Measurements from ENCODE around the gene LILRB3.
A peak's percentile ranks its signal among the peaks of the same experiment; 100 is the strongest.
"Not testable (repeated sequence)": the region's sequence is repeated elsewhere in the genome, so short reads cannot be mapped to it uniquely, and the experiment has no call there.

Gene LILRB3

DNA sequence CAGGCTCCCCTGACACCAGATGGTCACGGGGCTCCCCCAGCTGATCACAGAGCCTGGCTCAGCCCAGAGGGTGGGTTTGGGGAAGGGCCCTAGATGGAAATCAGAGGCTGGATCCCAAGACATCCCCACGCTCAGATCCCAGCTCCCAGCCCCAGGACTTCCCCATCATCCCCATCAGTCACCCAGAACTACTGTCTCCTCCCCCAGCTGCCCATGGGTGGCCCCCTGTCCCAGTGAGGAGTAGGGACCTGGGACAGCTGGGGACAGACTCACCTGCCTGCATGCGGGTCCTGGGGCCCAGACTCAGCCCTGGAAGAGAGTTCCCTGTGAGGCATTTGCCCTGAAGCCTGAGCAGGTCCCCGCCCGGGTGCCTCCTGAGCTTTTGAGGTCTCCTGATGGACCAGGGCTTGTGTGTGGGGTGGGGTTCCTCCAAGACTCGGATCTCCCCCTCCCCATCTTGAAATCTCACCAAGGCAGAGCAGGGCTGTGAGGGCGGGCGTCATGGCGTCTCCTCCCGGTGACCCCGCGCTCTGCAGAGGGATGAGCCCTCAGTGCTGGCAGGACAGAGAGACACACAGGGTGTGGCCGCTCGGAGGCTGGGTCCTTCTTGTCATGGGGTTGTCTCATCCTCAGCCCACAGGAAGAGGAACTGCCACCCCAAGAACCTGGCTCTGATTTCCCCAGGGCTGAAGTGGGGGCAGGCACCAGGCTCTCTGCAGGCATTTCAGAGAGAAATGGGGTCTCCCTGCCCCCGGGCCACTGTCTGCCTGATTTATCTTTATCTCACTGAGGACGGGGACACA is at the start of gene LILRB3:
LILRB3 (minus strand) TSS at position 534 of the 803 bp plus-strand sequence; CDS start at position 503, 31 bp downstream.
- DNase-seq = not testable (repeated sequence)

DNA sequence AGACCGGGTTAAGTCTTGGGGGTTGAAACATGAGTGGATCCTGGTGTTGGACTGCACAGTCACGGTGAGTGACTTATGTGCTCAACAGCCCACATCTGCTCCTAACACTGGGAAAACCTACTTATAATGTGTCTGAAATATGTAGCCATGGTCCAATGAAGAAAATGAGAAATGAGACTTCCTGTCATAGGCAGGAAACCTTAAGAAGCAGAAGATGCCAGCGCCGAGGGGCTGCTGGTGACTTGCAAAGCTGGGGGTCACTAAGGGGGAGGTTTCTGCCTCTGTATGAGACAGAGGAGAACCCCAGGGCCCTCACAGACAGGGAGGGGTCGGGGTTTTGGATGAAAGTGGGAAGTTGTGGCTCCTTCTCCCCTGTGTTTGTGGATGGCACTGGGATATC is 49.4 kb upstream of the LILRB3 start:
- DNase-seq = not testable (repeated sequence)

DNA sequence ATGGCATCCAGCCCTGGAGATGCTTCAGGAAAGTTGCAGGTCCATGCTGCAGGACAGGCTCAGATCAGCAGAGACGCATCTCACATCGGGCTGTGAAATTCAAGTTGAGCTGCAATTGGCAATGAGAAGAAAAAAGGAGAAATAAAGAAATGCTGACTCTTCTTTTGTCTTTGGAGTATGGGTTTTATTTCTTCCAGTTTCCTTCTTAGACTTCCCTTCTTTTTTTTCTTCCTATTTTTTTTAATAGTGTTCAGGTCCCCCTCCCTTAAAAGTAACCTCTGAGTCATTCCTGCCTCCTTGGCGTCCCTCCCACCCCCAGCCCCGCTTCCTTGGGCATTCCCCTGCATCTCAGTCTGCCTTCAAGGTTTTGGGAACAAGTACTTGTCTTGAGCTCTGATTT is 48.8 kb upstream of the LILRB3 start:
- not testable (repeated sequence) for DNase-seq

DNA sequence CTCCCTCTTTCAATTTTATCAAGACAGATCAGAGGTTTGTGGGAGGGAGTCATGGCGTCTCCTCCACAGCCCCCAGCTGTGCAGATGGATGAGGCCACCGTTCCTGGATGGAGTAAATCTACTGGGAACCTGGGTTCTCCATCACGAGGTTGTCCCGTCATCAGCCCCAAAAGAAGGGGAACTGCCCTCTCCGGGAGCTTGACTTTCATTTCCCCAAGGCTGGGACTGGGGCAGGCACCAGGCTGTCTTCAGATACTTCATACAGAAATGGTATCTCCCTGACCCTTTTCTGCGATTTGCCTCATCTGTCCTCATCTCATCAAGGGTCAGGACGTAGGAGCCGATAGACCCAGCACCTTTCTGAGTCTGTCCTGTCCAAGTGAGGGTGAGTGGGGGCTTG is 48.3 kb upstream of the LILRB3 start:
- no peak for DNase-seq

DNA sequence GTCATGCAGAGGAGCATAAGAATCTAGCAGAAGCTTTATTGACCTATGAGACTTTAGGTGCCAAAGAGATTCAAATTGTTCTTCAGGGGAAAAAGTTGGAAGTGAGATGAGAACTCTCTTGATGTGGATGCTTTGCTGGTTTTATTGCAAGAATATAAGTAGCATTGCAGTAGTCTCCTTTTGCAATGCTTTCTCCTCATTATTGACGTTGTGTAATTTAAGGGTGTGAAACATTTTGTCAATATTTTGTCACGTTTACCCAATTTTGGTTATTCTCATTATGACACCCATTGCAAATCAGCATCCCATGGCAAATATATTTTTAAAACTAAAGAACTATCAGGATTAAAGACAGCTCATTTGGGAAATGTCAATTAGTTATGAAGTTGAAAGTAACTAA is 46.1 kb upstream of the LILRB3 start:
- DNase-seq = no peak

DNA sequence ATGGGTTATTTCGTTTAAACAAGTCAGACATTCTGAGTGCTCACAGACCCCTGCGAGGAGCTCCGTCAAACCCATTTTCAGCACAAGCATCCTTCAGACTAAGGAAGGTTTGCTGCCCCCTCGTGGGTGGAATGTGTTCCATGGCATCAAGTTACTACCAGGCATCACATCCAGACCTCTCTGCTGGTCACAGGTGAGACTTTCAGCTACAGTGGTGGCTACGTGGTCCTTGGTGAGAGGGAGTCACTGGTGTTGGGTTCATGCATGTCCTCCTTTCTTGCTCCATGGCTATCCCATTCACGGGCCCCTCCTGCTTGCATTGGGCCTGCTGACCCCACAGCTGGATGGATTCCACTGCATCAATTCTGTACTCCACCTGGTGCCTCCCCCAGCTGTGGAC is 43.3 kb upstream of the LILRB3 start:
- peak; percentile 49 for DNase-seq

DNA sequence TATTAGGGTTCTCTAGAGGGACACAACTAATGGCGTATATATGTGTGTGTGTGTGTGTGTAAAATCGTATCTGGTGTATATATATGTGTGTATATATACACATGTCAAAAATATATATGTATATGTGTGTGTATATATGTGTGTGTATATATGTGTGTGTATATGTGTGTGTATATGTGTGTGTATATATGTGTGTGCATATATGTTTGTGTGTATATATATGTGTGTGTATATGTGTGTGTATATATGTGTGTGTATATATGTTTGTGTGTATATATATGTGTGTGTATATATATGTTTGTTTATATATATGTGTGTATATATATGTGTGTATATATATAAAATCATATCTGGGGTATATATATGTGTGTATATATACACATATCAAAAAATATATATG is 39.7 kb upstream of the LILRB3 start:
- DNase-seq = no peak

DNA sequence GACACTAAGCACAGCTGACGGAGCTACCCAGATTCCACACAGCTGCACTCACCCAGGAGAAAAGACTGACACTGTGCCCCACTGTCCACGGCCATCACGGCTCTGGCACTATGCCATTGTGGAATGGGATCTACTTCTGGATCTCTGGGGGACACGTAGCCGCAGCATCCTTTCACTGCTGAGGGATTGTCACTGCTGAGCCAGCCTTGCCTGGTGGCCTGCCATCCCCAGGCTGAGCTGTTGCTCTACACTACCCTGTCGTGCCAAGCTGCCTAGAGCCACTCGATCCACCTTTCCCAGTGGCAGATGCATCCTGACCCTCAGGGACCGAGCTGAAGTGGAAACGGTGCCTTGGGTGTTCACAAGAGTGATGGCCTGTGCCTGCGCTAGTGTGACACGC is 39.3 kb upstream of the LILRB3 start:
- no peak for DNase-seq

DNA sequence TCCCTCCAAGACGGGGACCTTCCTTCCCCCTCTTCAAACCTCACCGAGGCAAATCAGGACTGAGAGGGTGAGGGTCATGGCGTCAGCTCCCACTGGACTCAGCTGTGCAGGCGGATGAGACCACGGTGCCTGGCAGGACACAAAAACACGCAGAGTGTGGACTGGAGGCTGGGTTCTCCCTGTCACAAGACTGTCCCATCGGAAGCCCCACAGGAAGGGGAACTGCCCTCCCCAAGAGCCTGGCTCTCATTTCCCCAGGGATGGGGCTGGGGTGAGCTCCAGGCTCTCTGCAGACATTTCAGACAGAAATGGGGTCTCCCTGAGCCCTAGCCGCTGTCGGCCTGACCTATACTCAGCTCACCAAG is 34.3 kb upstream of the LILRB3 start, which contains the start of gene LILRB5:
LILRB5 (minus strand) TSS at position 158 of the 365 bp plus-strand sequence; CDS start at position 78, 80 bp downstream.
- no peak for DNase-seq

DNA sequence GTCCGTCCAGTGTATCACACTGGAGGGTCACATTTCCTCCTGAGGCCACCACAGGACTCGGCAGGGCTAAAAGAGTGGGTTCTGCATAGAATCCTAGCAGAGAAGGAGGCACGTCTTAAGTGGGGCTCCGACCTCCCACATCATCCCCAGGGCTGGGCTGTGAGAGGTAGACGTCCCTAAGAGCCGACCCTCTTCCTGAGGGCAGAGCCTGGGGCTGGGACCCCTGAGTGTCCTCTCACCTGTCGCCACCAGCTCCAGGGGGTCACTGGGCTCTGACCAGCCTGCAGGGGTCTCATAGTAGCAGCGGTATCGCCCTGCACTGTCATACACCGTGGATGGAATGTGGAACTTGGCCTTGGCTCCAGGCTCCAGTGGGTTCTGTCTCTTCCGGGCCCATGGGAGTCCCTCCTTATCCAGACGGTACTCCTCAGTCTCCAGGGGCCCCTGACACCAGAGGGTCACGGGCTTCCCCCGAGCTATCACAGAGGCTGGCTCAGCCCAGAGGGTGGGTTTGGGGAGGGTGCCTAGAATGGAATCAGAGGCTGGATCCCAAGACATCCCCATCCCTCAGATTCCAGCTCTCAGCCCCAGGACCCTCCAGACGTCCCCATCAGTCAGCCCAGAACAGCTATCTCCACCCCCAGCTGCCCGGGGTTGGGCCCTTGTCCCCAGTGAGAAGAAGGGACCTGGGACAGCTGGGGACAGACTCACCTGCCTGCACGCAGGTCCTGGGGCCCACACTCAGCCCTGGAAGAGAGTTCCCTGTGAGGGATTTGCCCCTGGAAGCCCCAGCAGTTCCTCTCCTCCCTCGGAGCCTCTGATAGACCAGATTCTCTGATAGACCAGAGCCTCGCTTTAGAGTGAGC is 33.7 kb upstream of the LILRB3 start:
- no peak for DNase-seq

DNA sequence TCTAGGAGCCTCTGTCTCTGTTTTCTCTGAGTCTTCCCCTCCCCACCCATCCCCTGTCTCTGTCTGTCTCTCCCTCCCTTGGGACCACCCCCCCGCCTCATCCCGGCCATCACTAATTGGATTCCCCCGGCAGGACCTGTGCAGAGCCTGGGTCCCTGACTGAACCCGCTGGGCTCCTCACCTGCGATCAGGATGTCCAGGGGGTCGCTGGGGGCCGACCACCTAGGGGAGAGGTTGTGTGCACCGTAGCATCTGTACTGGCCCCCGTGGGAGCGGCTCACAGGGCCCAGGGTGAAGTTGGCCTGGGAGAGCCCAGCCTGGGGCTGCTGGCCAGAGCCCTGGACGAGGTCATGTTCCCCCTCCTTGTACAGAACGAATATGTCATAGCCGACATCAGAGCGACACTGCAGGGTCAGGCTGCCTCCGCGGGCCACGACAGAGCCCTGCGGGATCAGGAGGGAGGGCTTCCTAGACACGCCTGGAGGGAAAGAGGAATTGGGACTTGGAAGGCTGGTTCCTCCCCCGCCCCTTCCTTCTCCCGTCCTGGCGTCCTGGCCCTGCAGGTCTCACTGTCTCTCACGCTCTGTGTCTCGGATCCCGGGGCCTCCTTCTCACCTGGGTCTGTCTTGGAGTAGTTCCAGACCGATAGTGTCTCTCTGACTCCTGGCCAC is 32.4 kb upstream of the LILRB3 start:
- DNase-seq = no peak

DNA sequence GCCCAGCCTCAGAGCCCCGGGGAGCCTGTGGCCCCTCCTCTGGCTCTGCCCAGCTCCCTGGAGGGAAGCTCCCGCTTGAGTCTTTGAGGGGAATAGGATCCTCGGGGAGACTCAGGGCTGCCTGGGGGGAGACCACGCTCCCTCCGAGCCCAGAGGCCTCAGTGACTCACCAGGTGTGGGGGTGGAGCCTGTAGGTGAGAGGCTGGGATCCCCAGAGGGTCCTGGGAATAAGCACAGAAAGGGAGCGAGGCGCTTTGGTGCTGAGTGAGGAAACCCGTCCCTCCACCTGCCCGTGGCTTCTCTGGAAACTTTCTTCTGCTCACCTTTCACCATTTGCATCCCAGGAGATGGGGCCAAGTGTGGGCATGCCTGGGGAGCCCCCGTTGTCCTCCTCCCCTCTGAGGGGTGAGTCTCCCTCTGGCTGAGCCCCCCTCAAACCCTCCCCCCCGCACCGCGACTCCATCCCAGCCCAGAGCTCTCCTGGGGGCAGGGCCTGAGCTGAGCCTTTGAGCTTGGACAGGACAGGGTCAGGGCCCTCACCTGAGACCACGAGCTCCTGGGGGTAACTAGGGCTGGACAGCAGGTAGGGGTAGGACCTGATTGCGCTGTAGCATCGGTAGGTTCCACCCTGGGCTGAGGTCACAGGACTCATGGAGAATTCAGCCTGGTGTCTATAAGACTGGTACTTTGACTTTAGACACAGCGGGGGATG is 31.5 kb upstream of the LILRB3 start:
- DNase-seq = no peak

DNA sequence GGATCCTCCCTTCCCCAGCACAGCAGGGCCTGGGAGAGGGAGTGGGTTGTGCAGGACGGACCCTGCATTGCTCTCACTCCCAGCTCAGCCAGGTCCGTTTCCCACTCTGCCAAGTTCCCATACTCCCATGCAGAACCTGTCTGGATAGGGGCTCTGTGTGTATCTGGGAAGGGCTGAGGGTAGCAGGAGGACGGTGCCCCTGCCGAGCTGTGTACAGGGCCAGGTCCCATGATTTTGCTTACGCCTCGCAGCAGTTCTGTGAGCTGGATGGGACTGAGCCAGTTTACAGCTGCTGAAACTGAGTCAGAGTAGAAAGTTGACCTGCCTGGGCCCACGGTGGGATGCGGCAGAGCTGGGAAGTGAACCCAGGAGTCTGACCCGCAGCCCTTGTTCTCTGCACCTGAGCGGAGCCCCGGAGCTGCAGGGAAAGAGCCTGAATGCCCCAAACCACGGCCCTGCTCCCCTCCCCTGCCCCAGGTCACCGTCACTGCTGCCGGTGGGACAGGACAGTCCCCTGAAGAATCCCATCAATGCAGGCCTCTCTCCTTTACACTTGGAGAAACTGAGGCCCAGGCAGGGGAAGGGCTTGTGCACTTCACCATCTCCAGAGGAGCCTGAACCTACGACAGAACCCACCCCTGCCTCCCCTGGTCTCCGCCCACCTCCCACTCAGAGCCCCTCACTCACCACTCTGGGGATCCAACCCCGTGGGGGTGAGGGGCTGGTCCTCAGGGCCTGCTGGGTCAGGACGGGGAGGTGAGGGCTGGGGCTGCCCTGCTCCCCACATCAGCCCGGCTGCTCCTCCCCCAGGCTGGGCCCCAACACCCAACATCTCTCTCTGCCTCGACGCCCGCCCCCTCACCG is 30.8 kb upstream of the LILRB3 start:
- DNase-seq = no peak

DNA sequence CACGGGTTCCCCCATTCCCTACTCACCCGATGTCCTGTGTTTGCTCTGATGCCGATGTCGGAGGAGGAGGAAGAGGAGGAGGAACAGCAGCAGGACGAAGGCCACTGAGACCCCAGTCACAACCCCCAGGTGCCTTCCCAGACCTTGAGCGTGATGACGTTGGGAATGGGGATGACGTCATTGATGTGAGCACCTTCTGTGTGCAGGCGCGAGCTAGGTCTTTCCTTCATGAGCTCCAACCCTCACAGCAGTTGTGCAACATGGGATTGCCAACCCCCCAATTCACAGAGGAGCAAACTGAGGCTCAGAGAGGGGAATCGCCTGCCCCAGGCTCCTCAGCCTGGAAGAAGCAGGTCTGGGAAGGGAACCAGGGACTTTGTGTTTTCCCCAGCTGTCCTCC is 30.0 kb upstream of the LILRB3 start:
- no peak for DNase-seq

DNA sequence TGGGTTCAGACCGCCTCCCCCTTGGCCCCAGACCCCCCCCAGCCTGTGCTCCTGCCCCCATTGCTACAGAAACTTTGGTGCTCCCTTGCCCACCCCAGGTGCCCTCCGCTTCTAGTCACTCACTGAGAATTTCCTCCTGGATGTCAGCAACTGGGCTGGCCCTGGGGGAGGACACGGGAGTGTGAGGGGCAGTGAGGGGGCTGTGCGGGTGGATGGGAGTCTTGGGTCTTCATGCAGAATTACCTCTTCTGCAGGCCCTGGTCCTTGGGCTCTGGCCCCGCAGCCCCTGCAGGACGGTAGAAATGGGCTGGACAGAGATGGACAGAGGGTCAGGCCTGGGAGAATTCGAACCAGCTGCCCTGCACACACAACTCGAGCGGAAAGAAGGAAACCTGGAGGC is 29.4 kb upstream of the LILRB3 start:
- DNase-seq = no peak

DNA sequence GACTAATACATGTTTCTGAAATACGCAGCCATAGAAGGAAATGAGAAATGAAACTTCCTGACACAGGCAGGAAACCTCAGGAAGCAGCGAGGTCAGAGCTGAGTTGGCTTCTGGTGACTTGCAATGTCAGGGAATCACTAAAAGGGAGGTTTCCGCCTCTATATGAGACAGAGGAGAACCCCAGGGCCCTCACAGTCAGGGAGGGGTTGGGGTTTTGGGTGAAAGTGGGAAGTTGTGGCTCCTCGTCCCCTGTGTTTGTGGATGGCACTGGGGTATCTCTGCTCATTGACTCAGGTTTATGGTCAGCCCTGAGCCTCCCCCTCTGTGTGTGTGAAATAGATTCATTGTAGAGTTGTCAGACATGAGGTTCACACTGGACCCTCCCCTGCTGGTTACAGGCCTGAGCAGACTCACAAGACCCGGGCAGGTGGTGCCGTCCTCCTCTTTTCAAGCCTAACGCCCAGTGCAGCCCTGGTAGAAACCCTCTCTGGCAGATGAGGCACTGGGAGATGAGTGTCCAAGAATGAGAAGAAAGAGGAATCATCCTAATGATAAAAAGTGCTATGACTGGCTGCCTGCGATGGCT is 25.3 kb upstream of the LILRB3 start:
- peak; percentile 41 for DNase-seq

DNA sequence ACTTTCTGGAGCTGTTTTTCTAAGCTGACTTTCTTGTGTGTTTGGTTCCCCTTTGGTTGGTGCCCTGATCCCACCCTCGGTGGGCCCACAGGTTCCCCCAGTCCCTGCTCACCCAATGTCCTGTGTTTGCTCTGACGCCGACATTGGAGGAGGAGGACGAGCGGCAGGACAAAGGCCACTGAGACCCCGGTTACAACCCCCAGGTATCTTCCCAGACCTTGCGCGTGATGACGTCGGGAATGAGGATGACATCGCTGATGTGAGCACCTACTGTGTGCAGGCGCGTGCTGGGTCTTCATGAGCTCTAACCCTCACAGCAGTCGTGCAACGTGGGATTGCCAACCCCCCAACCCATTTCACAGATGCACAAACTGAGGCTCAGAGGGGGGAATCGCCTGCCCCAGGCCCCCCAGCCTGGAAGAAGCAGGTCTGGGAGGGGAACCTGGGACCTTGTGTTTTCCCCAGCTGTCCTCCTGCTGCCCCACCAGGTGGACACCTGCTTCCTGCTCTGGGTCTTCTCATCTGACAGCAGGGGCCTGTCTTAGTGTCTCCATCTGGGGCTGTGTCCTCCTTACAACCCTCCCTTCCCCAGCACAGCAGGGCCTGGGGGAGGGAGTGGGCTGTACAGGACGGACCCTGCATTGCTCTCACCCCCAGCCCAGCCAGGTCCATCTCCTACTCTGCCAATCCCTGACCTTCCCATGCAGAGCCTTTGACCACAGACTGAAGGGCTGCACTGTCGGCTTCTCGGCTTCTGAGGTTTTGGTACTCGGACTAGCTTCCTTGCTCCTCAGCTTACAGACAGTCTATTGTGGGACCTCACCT is 24.5 kb upstream of the LILRB3 start:
- no peak for DNase-seq

DNA sequence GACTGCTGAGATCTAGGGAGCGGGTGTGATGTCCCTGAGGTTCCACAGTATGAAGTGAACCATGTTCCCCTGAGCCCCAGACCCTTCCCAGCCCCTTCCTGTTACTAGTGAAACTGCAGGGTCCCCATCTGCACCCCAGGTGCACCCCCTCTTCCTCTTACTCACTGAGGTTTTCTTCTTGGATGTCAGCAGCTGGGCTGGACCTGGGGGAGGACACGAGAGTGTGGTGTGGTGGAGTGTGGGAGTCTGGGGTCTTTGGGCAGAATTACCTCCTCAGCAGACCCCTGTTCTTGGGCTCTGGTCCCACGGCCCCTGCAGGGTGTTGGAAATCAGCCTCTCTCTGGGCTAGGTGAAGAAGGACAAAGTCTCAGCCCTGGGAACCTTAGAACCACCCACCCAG is 23.1 kb upstream of the LILRB3 start:
- DNase-seq = no peak

DNA sequence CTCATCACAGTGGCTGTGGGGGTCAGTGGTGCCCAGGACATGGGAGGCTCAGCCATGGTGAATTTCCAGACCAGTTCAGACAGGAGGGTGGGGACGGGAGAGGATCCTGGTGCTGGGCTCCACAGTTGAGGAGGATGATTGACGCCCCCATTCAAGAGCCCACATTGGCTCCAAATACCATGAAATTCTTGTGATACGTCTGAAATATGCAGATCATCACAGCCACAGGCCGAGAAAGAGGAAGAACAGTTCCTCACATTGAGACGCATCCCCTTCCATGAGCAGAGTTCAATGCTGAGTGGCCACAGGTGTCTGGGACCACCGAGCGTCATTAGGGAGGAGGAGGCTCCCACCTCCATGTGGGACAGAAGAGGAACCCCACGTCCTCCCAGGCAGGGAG is 21.0 kb upstream of the LILRB3 start:
- DNase-seq = not testable (repeated sequence)

DNA sequence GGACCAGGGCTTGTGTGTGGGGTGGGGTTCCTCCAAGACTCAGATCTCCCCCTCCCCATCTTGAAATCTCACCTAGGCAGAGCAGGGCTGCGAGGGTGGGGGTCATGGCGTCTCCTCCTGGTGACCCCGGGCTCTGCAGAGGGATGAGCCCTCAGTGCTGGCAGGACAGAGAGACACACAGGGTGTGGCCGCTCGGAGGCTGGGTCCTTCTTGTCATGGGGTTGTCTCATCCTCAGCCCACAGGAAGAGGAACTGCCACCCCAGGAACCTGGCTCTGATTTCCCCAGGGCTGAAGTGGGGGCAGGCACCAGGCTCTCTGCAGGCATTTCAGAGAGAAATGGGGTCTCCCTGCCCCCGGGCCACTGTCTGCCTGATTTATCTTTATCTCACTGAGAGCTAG is 19.8 kb upstream of the LILRB3 start, which contains the start of gene LILRA6:
LILRA6 (minus strand) TSS at position 145 of the 400 bp plus-strand sequence.
- DNase-seq = not testable (repeated sequence)
